GM21526 (cell line): ENCODE measurements around the gene ZBTB40.

Experiments
- ATAC-seq: cut with Tn5 transposase; IDR thresholded peaks from one replicate; pipeline ENCODE4 v1.9.1; 2021; ENCODE audit warnings: moderate library complexity; ENCODE audit not compliant: unreplicated experiment, low FRiP score

The ZBTB40 gene, protein sequence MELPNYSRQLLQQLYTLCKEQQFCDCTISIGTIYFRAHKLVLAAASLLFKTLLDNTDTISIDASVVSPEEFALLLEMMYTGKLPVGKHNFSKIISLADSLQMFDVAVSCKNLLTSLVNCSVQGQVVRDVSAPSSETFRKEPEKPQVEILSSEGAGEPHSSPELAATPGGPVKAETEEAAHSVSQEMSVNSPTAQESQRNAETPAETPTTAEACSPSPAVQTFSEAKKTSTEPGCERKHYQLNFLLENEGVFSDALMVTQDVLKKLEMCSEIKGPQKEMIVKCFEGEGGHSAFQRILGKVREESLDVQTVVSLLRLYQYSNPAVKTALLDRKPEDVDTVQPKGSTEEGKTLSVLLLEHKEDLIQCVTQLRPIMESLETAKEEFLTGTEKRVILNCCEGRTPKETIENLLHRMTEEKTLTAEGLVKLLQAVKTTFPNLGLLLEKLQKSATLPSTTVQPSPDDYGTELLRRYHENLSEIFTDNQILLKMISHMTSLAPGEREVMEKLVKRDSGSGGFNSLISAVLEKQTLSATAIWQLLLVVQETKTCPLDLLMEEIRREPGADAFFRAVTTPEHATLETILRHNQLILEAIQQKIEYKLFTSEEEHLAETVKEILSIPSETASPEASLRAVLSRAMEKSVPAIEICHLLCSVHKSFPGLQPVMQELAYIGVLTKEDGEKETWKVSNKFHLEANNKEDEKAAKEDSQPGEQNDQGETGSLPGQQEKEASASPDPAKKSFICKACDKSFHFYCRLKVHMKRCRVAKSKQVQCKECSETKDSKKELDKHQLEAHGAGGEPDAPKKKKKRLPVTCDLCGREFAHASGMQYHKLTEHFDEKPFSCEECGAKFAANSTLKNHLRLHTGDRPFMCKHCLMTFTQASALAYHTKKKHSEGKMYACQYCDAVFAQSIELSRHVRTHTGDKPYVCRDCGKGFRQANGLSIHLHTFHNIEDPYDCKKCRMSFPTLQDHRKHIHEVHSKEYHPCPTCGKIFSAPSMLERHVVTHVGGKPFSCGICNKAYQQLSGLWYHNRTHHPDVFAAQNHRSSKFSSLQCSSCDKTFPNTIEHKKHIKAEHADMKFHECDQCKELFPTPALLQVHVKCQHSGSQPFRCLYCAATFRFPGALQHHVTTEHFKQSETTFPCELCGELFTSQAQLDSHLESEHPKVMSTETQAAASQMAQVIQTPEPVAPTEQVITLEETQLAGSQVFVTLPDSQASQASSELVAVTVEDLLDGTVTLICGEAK

GRCh38 chr1:22451702-22452480 lies at the start of gene ZBTB40:
Gene ZBTB40 (plus strand): TSS chr1:22451851. CDS start chr1:22489949, 38,098 bp downstream.
- ATAC-seq, result peak; percentile 80

DNA sequence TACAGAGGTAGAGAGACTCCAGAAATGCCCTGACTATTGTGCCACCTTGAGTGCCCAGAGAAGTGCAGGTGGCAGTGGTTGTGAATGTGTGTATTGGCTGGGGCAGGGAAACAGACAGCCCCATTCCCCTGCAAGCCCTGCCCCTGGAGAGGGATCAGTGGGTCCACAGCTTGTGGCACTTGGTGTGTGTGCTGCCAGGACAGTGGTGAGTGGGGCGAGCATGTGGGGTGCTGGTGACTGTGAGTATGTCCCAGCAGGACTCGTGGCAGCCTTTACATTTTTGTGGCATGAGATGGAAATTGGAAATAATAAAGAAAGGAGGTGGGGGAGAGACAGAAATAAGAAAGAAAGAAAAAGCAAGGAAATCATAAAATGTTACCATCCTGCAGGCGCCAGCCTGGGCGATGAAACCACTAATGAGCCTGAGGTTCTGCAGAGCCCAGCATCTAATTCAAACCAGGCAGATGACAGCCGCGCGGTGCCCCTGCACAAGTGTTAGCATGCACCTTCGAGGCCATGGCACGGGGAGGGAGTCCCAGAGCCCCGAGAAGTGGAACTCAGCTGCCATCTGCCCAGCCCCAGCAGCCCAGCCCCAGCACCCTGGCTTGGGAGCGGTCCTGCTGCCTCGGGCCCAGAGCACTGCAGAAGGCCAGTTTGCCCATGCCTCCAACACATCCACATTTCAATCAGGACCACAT lies 49.1 kb upstream of the ZBTB40 start:
- no peak for ATAC-seq

- ATAC-seq, result no peak
Measured at GRCh38 chr1:22404486-22404885, 47.2 kb upstream of the ZBTB40 start.

DNA sequence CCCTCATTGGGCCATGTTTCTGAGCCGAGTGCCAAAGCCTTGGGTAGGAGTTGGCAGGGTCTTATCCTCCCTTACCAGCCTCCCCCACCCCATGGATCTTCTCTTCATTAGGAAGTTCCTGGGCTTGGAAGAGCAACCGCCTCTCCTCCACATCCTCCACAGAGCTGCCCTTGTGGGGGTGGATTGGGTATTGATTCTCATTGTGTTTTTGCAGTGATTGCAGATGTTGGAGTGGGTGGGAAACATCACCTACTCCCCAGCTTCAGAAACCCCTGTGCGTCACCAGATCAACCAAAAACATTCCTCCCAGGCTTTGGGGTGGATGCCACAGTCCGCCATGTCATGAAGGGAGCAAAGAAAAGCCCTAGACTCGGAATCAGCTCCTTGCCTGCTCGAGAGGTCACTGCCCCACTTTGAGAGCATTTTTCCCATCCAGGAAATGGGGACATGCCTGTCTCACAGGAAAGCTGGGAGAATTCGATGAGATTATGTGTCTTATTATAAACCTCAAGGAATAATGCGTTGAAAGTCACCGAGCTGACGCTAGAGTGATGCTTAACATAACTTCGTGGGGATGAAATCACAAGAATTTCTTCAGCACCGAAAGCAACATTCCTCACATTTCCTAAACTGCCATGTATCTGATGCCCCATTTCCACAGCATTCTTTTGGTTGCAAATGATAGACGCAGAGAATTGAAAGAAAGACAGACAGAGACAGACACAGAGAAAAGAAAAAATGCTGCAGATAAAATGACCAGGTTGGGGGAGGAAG lies 44.7 kb upstream of the ZBTB40 start:
- ATAC-seq, result no peak

- no peak for ATAC-seq
Measured at GRCh38 chr1:22408230-22408629, 43.4 kb upstream of the ZBTB40 start.

GRCh38 chr1:22410401-22410800 lies 41.2 kb upstream of the ZBTB40 start:
- ATAC-seq, result no peak

DNA sequence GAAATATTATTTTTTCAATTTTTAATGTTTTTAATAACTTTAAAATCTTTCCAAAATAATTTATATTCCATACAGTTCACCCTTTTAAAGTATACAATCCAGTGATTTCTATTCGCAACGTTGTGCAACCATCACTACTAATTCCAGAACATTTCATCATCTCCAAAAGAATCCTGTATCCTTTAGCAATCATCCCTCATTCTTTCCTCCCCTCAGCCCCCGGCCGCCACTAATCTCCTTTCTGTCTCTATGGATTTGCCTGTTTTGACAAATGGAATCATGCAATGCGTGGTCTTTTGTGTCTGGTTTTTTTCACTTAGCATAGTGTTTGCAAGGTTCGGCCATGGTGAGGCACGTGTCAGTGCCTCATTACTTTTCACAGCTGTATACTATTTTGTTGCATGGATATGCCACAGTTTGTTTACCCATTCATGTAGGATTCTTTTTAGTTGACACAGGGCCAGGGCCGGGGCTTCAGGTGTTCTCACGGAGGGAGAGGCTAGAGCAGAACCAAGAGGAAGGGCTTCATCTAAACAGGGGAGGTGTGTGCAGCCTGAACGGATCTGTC lies 40.6 kb upstream of the ZBTB40 start:
- no peak for ATAC-seq

GRCh38 chr1:22411589-22411988 lies 40.1 kb upstream of the ZBTB40 start:
- no peak for ATAC-seq

- ATAC-seq, result no peak
Measured at GRCh38 chr1:22412932-22413727, 38.5 kb upstream of the ZBTB40 start.

- ATAC-seq, result no peak
Measured at GRCh38 chr1:22413799-22414198, 37.9 kb upstream of the ZBTB40 start.

DNA sequence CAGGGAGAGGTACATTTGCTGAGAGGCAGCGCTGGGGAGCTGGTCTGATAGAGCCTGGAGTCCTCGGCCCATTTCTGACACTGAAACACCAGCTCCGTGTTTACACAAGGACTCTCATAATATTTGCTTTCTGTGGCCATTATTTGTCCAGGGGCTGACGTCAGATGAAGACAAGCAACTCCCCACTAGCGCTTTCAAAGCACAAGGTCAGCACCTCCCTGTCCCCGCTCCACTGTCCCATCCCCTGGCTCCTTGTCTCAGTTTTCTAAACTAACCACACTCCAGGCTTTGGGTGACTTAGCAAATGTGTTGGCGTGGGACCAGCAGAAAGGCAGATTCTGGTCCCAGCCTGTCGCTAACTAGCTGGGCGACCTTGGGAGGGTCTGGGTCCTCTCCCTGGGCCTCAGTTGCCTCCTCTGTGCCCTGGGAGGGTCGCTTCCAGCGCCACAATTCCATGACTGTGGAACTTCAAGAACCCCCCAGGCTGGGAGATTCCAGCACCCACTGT lies 37.4 kb upstream of the ZBTB40 start:
- no peak for ATAC-seq

DNA sequence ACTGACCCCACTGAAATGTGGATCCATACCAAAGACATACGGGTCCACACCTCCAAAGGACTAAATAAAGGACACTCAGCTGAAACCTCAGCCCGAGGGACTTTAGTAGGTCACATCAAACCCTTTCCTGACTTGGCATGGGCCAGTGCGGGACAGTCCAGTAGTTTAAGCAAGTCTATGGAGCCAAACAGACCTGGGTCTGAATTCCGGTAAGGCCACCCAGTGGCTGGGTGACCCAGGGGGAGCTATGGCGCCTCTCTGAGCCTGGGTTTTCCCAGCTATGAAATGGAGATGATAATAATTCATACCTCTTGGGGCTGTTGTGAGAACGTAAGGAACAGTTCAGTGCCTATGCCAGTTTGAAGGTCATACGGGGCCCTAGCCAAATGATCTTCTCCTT lies 36.2 kb upstream of the ZBTB40 start:
- ATAC-seq, result no peak

- no peak for ATAC-seq
Measured at GRCh38 chr1:22416555-22417454, 34.8 kb upstream of the ZBTB40 start.

DNA sequence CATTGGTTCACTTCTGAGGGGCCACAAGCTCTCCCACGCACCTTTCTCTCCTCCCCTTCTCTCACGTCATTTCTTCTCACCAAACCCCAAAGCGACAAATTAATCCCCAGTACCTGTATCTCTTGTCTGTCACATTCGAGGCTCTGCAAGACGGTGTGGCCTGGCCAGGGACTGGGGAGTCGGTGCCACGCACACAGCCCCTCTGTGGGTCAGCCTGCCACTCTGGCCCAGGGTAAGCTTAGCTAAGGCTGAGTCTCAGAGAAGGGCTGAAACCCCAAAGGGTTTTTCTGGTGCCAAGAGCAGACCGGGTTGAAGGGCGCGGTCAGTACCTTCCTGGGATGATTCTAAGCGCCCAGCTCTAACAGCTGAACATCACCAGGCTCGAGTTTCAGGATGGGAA lies 34.2 kb upstream of the ZBTB40 start:
- no peak for ATAC-seq

DNA sequence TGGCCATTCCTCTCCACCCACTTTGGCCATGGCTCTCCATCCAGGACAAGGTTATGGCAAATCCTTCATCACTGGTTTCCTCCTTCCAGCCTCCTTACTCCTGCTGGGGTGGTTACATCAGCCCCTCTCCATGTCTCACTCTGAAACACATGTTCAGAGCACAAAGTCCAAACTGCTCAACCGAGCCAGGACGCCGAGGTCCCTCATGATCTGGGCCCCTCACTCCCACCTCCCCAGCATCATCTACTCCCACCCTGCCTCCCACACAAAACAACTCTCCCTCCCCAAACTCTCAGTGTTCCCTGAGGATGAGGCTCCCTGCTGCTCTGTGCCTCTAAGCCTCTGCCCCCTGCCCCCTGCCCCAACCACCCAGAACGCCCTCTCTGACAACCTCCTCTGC lies 33.3 kb upstream of the ZBTB40 start:
- no peak for ATAC-seq

GRCh38 chr1:22418933-22419382 lies 32.7 kb upstream of the ZBTB40 start:
- no peak for ATAC-seq
